Nephron (organoid): ENCODE measurements around the gene AATF.

ENCODE experiments used
- H3K27ac Mint-ChIP-seq, 3 experiments: 2 replicates each; pipeline ENCODE4 v1.8.0; 2020; ENCODE audit warnings: mixed read lengths in 3 of 3, mild to moderate bottlenecking in 2 of 3, moderate library complexity in 1 of 3
- H3K27me3 Mint-ChIP-seq: 2 replicates; pipeline ENCODE4 v1.8.0; 2021; ENCODE audit warnings: low read depth, mild to moderate bottlenecking, moderate library complexity, mixed read lengths
- H3K36me3 Mint-ChIP-seq: 2 replicates; pipeline ENCODE4 v1.8.0; 2020; ENCODE audit warnings: low read depth, mixed read lengths
- H3K4me1 Mint-ChIP-seq: 2 replicates; pipeline ENCODE4 v1.8.0; 2020; ENCODE audit warnings: mixed read lengths
- H3K4me3 Mint-ChIP-seq, 3 experiments: 2 replicates each; pipeline ENCODE4 v1.8.0; 2020; ENCODE audit warnings: mild to moderate bottlenecking in 3 of 3, mixed read lengths in 3 of 3, moderate library complexity in 2 of 3
- H3K9me3 Mint-ChIP-seq: 2 replicates; pipeline ENCODE4 v1.8.0; 2020; ENCODE audit warnings: mixed read lengths
- TF ChIP-seq, protein P1 (sequence below), 3 experiments: fragments of 200-600 bp; sonication (generic); IDR thresholded peaks; one replicate each; pipeline ENCODE4 v1.5.0; 2021; ENCODE audit warnings: antibody characterized with exemption in 3 of 3; ENCODE audit not compliant: unreplicated experiment in 3 of 3

The AATF gene

DNA sequence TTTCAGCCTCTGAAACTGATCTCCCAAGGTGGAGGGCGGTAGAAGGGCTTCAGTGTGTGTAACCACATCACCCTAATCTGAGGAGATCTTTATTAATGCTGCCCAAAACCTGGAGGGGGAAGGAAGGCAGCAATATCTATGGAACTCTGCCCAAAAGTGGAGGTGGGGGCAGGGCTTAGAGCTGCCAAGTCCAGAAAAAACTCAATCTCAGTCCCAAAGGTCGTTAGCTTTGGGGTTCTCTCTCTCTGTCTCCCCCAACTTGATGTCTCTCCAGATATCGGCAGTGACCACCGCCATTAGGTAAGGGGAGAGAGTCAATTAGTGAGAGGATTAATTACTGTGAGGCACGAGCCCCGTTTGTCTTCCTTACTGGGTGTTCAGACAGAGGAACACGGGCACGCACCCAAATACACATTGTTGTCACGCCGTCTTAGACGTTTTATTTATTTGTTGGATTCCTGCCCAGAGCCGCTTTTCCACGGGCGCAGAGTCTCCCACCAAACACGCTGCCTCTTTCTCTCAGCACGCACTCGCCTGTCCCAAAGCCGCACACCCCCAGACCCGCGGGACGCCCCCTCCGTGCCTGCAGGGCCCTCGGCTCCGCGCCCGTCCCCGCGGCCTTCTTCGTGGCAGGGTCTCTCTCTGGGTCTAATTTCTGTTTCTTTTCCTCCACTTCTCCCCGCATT is 16.9 kb upstream of the AATF start:
- no peaks in the 10 kb centered on the region for H3K36me3 Mint-ChIP-seq
- TF ChIP-seq, protein P1, sequence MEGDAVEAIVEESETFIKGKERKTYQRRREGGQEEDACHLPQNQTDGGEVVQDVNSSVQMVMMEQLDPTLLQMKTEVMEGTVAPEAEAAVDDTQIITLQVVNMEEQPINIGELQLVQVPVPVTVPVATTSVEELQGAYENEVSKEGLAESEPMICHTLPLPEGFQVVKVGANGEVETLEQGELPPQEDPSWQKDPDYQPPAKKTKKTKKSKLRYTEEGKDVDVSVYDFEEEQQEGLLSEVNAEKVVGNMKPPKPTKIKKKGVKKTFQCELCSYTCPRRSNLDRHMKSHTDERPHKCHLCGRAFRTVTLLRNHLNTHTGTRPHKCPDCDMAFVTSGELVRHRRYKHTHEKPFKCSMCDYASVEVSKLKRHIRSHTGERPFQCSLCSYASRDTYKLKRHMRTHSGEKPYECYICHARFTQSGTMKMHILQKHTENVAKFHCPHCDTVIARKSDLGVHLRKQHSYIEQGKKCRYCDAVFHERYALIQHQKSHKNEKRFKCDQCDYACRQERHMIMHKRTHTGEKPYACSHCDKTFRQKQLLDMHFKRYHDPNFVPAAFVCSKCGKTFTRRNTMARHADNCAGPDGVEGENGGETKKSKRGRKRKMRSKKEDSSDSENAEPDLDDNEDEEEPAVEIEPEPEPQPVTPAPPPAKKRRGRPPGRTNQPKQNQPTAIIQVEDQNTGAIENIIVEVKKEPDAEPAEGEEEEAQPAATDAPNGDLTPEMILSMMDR (IDR thresholded peaks at IDR 0.05; ENCODE audit: unreplicated experiment in 3 of 3) = no peak
- H3K27ac Mint-ChIP-seq = peak overlapping the region; percentile 82 to 85 (median 84)
- H3K27me3 Mint-ChIP-seq = peaks cover 100% of the 10 kb centered on the region
- H3K9me3 Mint-ChIP-seq = peaks cover 3% of the 10 kb centered on the region
- peaks cover 67% of the 10 kb centered on the region for H3K4me1 Mint-ChIP-seq
- H3K4me3 Mint-ChIP-seq = peak overlapping the region; percentile 60 to 76 (median 65)

DNA sequence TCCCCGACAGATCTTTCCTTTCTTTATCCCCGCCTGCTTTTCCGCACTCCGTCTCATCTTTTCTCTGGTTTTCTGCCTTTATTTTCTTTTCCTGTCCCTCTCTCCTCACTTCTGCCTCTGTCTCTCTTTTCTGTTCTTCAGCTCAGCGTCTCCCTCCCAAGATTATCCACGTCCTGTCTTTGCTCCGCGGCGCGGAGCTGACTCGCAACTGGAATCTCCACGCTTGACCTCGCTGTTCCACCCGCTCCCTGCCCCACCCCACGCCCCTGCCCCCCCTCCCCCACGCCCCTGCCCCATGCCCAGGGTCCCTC is 16.4 kb upstream of the AATF start:
- Mint-ChIP-seq H3K27ac (peak overlapping the region; percentile 82 to 85 (median 84)), H3K36me3 (no peaks in the 10 kb centered on the region), H3K4me3 (peak overlapping the region; percentile 60 to 76 (median 65)), H3K27me3 (peaks cover 100% of the 10 kb centered on the region), H3K9me3 (peaks cover 3% of the 10 kb centered on the region), H3K4me1 (peaks cover 70% of the 10 kb centered on the region)
- TF ChIP-seq, protein P1 (IDR thresholded peaks at IDR 0.05; ENCODE audit: unreplicated experiment in 3 of 3) = no peak

DNA sequence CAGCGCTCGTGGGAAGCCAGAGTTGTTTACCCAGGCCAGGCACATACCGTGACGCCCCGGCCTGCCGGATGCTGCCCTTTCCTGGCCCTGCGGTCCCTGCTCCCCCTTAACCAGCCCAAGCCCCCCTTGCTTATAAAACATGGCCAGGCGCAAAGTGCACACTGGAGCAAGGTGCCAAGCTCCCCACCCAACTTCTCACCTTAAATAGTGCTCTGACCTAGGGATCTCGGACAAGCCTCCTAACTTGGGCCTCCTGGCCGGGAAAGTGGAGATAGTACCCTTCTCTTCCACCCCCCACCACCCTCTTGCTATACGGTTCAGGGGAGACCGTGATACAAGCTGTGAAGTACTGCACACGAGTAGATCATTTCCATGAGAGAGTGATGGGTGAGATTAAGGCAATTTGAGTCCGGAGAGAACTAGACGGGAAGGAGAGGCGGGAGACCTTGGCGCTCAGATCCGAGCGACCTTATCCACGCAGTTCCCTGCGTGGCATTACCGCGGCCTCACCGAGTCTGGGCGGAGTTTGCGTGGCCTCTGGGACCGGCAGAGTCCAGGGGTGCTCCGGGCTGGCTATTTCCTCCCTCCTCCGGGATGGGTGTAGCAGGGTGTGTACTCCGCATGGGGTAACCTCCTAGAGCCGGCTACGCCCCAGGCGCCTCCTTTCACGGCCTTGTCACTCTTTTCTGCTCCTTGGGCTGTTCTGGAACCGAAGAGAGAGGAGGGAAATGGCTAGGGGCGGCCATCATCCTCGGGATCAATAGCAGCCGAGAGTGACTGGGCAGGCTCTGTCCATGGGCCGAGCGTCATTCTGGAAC is 15.9 kb upstream of the AATF start:
- TF ChIP-seq, protein P1 (IDR thresholded peaks at IDR 0.05; ENCODE audit: unreplicated experiment in 3 of 3) = no peak
- Mint-ChIP-seq H3K27ac (peak overlapping the region; percentile 75 to 92 (median 82)), H3K4me3 (peak overlapping the region; percentile 79 to 92 (median 85)), H3K36me3 (no peaks in the 10 kb centered on the region), H3K9me3 (peaks cover 3% of the 10 kb centered on the region), H3K4me1 (peaks cover 70% of the 10 kb centered on the region), H3K27me3 (peaks cover 100% of the 10 kb centered on the region)

DNA sequence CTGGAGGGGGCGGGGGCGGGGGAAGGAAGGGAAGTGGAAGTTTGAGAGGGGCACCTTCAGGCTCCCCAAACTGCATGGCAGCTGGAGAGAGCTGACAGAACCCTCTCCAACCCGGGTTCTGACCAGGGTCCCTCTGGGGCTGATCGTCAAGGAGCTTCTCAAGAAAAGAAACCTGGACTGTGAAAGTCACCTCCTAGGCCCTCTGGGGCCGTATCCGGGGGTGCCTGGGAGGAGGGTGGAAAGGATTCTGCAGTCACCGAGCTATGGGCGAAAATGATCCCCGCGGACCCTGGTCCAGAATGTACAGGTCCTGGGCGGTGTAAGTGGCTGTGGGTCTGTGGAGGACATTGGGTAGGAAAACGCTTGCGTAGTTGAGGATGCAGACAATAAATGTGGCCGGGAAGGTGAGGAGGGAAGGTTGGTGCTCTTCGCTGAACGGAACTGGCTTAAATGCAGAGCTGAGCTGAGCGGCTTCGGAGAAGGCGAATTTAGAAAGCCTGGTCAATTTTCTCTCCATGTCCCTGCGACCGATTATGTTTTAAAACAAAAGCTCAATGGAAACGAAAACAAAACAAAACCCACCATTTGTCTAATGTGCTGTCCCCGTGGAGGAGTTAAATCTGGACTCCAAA is 15.1 kb upstream of the AATF start:
- TF ChIP-seq, protein P1 (IDR thresholded peaks at IDR 0.05; ENCODE audit: unreplicated experiment in 3 of 3) = no peak
- Mint-ChIP-seq H3K9me3 (peaks cover 3% of the 10 kb centered on the region), H3K27me3 (peaks cover 100% of the 10 kb centered on the region), H3K4me3 (peak overlapping the region; percentile 79 to 92 (median 85)), H3K4me1 (peaks cover 68% of the 10 kb centered on the region), H3K27ac (peak overlapping the region; percentile 81 to 92 (median 82)), H3K36me3 (no peaks in the 10 kb centered on the region)

DNA sequence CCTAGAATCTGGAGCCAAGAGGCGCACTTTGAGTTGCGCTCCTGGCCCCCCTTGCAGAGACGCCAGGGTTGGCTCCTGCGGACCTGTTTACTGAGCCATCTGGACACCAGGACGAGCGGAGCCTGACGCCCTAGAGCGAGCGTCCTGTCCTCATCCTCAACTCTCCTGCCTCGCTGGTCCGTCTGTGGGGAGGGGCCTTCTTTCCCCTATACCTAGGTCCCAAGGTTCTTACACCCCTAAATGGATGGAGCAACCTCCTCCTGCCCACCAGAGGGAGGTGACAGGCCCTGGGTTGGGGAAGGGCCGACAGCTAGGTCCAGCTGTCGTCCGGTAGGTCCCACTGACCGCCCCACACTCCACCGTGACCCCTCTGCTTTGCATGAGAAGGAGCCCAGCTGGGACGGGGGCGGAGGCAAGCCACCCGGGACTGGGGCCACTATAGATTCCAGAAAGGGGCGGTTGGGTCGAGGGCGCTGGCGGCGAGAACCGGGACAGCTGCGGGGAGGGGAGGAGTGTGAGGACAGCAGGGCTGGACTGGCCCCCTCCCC is 14.5 kb upstream of the AATF start:
- TF ChIP-seq, protein P1 (IDR thresholded peaks at IDR 0.05; ENCODE audit: unreplicated experiment in 3 of 3) = no peak
- Mint-ChIP-seq H3K27me3 (peaks cover 100% of the 10 kb centered on the region), H3K4me3 (peak overlapping the region; percentile 79 to 92 (median 85)), H3K9me3 (peaks cover 3% of the 10 kb centered on the region), H3K27ac (peak overlapping the region; percentile 81 to 92 (median 82)), H3K4me1 (peaks cover 67% of the 10 kb centered on the region), H3K36me3 (no peaks in the 10 kb centered on the region)
